NCI-H748 (cell line): ENCODE data around the gene NDRG2.
A peak's percentile ranks its signal among the peaks of the same experiment; 100 is the strongest.

Experiments used
- DNase-seq: peaks from one replicate; lab custom pipeline; 2025; ENCODE audit not compliant: unreplicated experiment; lab: John Stamatoyannopoulos, UW

Gene NDRG2

GRCh38 chr14:21024585-21025370 is at the start of gene NDRG2:
TSS of gene NDRG2 (minus strand) at chr14:21025061. CDS start at chr14:21023315, 1,746 bp downstream.
- peak; percentile 77 for DNase-seq

GRCh38 chr14:21073921-21074320 is 49.1 kb upstream of the NDRG2 start:
- no peak for DNase-seq

- DNase-seq = no peak
These were observed 48.0 kb upstream of the NDRG2 start for GRCh38 chr14:21072781-21073339.

GRCh38 chr14:21072031-21072473 is 47.2 kb upstream of the NDRG2 start:
- DNase-seq = no peak

GRCh38 chr14:21071225-21072030 is 46.6 kb upstream of the NDRG2 start:
- DNase-seq = peak; percentile 92

GRCh38 chr14:21070610-21071224 is 45.9 kb upstream of the NDRG2 start:
- peak; percentile 49 for DNase-seq

- DNase-seq = peak; percentile 74
These were observed 45.3 kb upstream of the NDRG2 start, which contains the start of gene ARHGEF40 for GRCh38 chr14:21070083-21070609. TSS of gene ARHGEF40 (plus strand) at chr14:21070304. CDS start at chr14:21070397, 93 bp downstream.

GRCh38 chr14:21069388-21070082 is 44.7 kb upstream of the NDRG2 start:
- peak; percentile 74 for DNase-seq

GRCh38 chr14:21068521-21069387 is 43.9 kb upstream of the NDRG2 start:
- peak; percentile 83 for DNase-seq

GRCh38 chr14:21066882-21067502 is 42.1 kb upstream of the NDRG2 start:
- peak; percentile 33 for DNase-seq

GRCh38 chr14:21063479-21063878 is 38.6 kb upstream of the NDRG2 start:
- DNase-seq = no peak

GRCh38 chr14:21061347-21061668 is 36.4 kb upstream of the NDRG2 start:
- DNase-seq = no peak

GRCh38 chr14:21060614-21061346 is 35.9 kb upstream of the NDRG2 start:
- no peak for DNase-seq

GRCh38 chr14:21059842-21060613 is 35.2 kb upstream of the NDRG2 start:
- no peak for DNase-seq

GRCh38 chr14:21058903-21059302 is 34.0 kb upstream of the NDRG2 start:
- DNase-seq = no peak

GRCh38 chr14:21057803-21058675 is 33.2 kb upstream of the NDRG2 start, which contains the start of gene RNASE8:
TSS of gene RNASE8 (plus strand) at chr14:21057822. CDS start at chr14:21057893, 71 bp downstream.
- no peak for DNase-seq
